K562 (cell line): ENCODE data around the gene RUFY2. TPM values are rescaled to one million over a fixed set of nuclear protein-coding genes. Genes with fewer than 3 reads are reported as not detected.

Experiments
- ARHGAP35 ChIP-seq: fragments of 450-650 bp; IDR thresholded peaks from 2 replicates; pipeline ENCODE4 v1.6.1; 2018; ENCODE audit not compliant: partially characterized antibody
- FOXA1 ChIP-seq: fragments of 450-650 bp; IDR thresholded peaks from 2 replicates; pipeline ENCODE4 v1.6.1; 2016; ENCODE audit warnings: mild to moderate bottlenecking, borderline replicate concordance
- FOXP1 ChIP-seq: sonication (generic); formaldehyde crosslinking; IDR thresholded peaks from 2 replicates; pipeline ENCODE4 v1.8.0; 2022; ENCODE audit warnings: mild to moderate bottlenecking, missing genetic modification reagents
- HDAC3 ChIP-seq: fragments of 450-650 bp; IDR thresholded peaks from 2 replicates; pipeline ENCODE4 v1.6.1; 2018; ENCODE audit warnings: borderline replicate concordance, mild to moderate bottlenecking, moderate library complexity; ENCODE audit not compliant: partially characterized antibody
- KAT2B ChIP-seq: IDR thresholded peaks from one replicate; pipeline ENCODE4 v1.6.1; 2012; ENCODE audit warnings: low read depth, mild to moderate bottlenecking, control low read depth, inconsistent platforms, low read length, moderate library complexity
- MAFG ChIP-seq: fragments of 450-650 bp; conservative IDR thresholded peaks from 2 replicates; pipeline ENCODE4 v1.6.1; 2016; ENCODE audit warnings: missing genetic modification characterization, missing compliant biosample characterization
- MTF1 ChIP-seq: fragments of 250-450 bp; sonication (Bioruptor Pico); IDR thresholded peaks from 2 replicates; pipeline ENCODE4 v1.9.0; 2021; ENCODE audit warnings: moderate library complexity, mild to moderate bottlenecking, inconsistent platforms, borderline replicate concordance
- NFATC3 ChIP-seq: fragments of 450-650 bp; IDR thresholded peaks from 2 replicates; pipeline ENCODE4 v1.6.1; 2017; ENCODE audit warnings: mild to moderate bottlenecking
- NR4A1 ChIP-seq, 2 experiments: fragments of 250-450 bp in 1 of 2; fragments of 450-650 bp in 1 of 2; sonication (Bioruptor Pico) in 1 of 2; IDR thresholded peaks; 2 replicates each; pipeline versions ENCODE4 v1.4.0 to v1.6.1; 2016 to 2020; ENCODE audit warnings: mild to moderate bottlenecking in 2 of 2, missing compliant biosample characterization in 1 of 2, missing genetic modification characterization in 1 of 2, moderate library complexity in 1 of 2
- OTX1 ChIP-seq: fragments of 450-650 bp; formaldehyde crosslinking; IDR thresholded peaks from 2 replicates; pipeline ENCODE4 v1.4.0; 2022; ENCODE audit warnings: mild to moderate bottlenecking
- PURB ChIP-seq: sonication (generic); formaldehyde crosslinking; IDR thresholded peaks from 2 replicates; pipeline ENCODE4 v1.9.0; 2021; ENCODE audit warnings: low read depth, mild to moderate bottlenecking, missing genetic modification reagents
- RBM22 ChIP-seq: fragments of 200-400 bp; formaldehyde crosslinking; IDR thresholded peaks from 2 replicates; pipeline ENCODE4 v1.6.1; 2018; ENCODE audit warnings: low read length, low read depth; ENCODE audit not compliant: poor library complexity, severe bottlenecking
- RBM25 ChIP-seq: fragments of 200-400 bp; formaldehyde crosslinking; IDR thresholded peaks from 2 replicates; pipeline ENCODE4 v1.6.1; 2018; ENCODE audit warnings: low read length, low read depth, moderate library complexity; ENCODE audit not compliant: severe bottlenecking
- RFX5 ChIP-seq: IDR thresholded peaks from 2 replicates; pipeline ENCODE4 v1.6.1; 2011; ENCODE audit warnings: low read depth, mild to moderate bottlenecking, improper control_type of control experiment, low read length
- SMARCA5 ChIP-seq: fragments of 450-650 bp; IDR thresholded peaks from 2 replicates; pipeline ENCODE4 v1.6.1; 2016
- TAF1 ChIP-seq: IDR thresholded peaks from 2 replicates; pipeline ENCODE4 v1.6.1; 2011; ENCODE audit warnings: mild to moderate bottlenecking, low read length, moderate library complexity; ENCODE audit not compliant: insufficient read depth, control insufficient read depth, severe bottlenecking; ENCODE audit errors: extremely low read depth
- ZKSCAN1 ChIP-seq: fragments of 150-350 bp; IDR thresholded peaks from 2 replicates; pipeline ENCODE4 v1.6.1; 2016; ENCODE audit warnings: low read depth, low read length
- ZNF76 ChIP-seq: fragments of 250-450 bp; sonication (Bioruptor Pico); IDR thresholded peaks from 2 replicates; pipeline ENCODE4 v1.4.0; 2020; ENCODE audit warnings: mild to moderate bottlenecking, moderate library complexity, borderline replicate concordance
- polyA plus RNA-seq, 8 experiments: library from polyadenylated mRNA; depleted of rRNA in 4 of 8; stranded (reverse) in 5 of 8; unstranded in 3 of 8; fragments of >200 nt; fragmentation: Nextera tagmentation in 2 of 8; fragmentation: Illumina TruSeq in 1 of 8; extraction: Ambion mirVana in 2 of 8; extraction: Trizol in 1 of 8; gene quantifications; 2 replicates each; pipeline versions ENCODE4 v1.2.1 to v1.2.3, GENCODE V29; 2011 to 2014; ENCODE audit warnings: inconsistent platforms in 1 of 8, missing spikeins in 1 of 8
- total RNA-seq, 7 experiments: library from RNA; depleted of rRNA in 6 of 7; stranded (reverse); fragments of >200 nt in 6 of 7; fragmentation: Illumina TruSeq in 2 of 7; extraction: Trizol in 2 of 7; gene quantifications; 2 replicates each; pipeline versions ENCODE4 v1.2.1 to v1.2.3, GENCODE V29; 2011 to 2021; ENCODE audit warnings: low replicate concordance in 1 of 7
- TF ChIP-seq, protein P1 (sequence below): fragments of 450-650 bp; IDR thresholded peaks from 2 replicates; pipeline ENCODE4 v1.6.1; 2016; ENCODE audit warnings: mild to moderate bottlenecking
- TF ChIP-seq, protein P2 (sequence below): sonication (generic); formaldehyde crosslinking; IDR thresholded peaks from 2 replicates; pipeline ENCODE4 v1.8.0; 2023; ENCODE audit warnings: mild to moderate bottlenecking, missing genetic modification reagents
- TF ChIP-seq, protein P3 (sequence below): sonication (generic); formaldehyde crosslinking; IDR thresholded peaks from 2 replicates; pipeline ENCODE4 v1.8.0; 2022; ENCODE audit warnings: mild to moderate bottlenecking, missing genetic modification reagents

RUFY2 gene
- total and polyA plus RNA-seq, 9 of the 15 experiments (the other 6 are each of a cell fraction or from before 2014, with no cell fraction given), result 3.7 to 20.1 (median 12.6) TPM

DNA sequence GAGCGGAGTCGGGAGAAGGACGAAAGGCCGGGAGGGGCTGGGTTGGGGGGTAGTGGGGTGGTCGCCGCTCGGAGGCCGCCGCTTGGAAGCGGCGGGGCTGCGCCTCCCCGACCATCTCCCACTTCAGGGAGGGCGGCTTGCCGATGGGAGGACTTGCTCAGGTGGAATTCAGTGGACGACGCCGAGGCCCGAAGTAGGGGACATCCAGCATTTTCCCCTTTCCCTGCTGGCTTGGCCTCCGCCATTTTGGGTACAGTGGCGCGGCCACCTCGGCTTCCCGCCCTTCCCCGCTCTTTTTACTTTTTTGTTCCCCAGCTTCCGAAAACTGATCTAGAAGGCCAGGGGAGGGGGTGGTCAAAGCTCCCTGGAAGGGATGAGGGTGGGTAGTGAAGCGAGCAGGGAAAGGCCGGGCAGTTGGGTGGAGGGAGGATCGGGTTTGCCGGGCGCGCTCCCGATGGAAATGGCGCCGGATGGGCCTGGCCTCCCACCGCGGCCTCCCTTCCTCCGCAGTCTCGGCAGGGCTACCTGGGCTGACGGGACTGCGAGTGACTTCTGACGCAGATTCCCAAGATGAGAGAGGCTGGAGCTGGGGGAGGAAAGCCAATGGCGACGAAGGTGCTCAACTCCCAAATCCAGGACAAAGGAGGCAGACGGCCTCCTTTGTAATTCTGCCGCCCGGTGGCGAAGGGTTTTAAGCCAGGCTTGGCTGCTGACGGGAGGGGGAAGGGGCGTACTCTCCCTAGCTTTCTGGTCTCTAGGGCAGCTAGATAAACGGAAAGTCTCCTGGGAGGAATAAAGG lies 74.6 kb downstream of the RUFY2 start, which contains the start of gene PBLD (continued):
- TF ChIP-seq TAF1 (peak; percentile 70), KAT2B (no peak), NR4A1 (CRISPR knock-in tag; IDR thresholded peaks at IDR 0.05) (no peak), NR4A1 (tag; IDR thresholded peaks at IDR 0.05) (peak; percentile 35; the same call in 1 of the 2 replicates), SMARCA5 (peak; percentile 80), HDAC3 (no peak), ZKSCAN1 (no peak), OTX1 (peak; percentile 95), FOXP1 (CRISPR knock-in tag) (peak; percentile 55; the same call in 1 of the 2 replicates), RFX5 (no peak), MAFG (tag) (no peak), RBM25 (peak; percentile 17), NFATC3 (no peak), MTF1 (CRISPR knock-in tag) (0 out of 2 replicates have a peak, but pooled peaks have one; percentile 37), PURB (CRISPR knock-in tag) (no peak), ARHGAP35 (no peak), ZNF76 (CRISPR knock-in tag) (peak; percentile 76; the same call in 1 of the 2 replicates), FOXA1 (no peak), RBM22 (peak; percentile 95)
- TF ChIP-seq, protein P1, sequence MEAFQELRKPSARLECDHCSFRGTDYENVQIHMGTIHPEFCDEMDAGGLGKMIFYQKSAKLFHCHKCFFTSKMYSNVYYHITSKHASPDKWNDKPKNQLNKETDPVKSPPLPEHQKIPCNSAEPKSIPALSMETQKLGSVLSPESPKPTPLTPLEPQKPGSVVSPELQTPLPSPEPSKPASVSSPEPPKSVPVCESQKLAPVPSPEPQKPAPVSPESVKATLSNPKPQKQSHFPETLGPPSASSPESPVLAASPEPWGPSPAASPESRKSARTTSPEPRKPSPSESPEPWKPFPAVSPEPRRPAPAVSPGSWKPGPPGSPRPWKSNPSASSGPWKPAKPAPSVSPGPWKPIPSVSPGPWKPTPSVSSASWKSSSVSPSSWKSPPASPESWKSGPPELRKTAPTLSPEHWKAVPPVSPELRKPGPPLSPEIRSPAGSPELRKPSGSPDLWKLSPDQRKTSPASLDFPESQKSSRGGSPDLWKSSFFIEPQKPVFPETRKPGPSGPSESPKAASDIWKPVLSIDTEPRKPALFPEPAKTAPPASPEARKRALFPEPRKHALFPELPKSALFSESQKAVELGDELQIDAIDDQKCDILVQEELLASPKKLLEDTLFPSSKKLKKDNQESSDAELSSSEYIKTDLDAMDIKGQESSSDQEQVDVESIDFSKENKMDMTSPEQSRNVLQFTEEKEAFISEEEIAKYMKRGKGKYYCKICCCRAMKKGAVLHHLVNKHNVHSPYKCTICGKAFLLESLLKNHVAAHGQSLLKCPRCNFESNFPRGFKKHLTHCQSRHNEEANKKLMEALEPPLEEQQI, result peak; percentile 86
- TF ChIP-seq, protein P2, sequence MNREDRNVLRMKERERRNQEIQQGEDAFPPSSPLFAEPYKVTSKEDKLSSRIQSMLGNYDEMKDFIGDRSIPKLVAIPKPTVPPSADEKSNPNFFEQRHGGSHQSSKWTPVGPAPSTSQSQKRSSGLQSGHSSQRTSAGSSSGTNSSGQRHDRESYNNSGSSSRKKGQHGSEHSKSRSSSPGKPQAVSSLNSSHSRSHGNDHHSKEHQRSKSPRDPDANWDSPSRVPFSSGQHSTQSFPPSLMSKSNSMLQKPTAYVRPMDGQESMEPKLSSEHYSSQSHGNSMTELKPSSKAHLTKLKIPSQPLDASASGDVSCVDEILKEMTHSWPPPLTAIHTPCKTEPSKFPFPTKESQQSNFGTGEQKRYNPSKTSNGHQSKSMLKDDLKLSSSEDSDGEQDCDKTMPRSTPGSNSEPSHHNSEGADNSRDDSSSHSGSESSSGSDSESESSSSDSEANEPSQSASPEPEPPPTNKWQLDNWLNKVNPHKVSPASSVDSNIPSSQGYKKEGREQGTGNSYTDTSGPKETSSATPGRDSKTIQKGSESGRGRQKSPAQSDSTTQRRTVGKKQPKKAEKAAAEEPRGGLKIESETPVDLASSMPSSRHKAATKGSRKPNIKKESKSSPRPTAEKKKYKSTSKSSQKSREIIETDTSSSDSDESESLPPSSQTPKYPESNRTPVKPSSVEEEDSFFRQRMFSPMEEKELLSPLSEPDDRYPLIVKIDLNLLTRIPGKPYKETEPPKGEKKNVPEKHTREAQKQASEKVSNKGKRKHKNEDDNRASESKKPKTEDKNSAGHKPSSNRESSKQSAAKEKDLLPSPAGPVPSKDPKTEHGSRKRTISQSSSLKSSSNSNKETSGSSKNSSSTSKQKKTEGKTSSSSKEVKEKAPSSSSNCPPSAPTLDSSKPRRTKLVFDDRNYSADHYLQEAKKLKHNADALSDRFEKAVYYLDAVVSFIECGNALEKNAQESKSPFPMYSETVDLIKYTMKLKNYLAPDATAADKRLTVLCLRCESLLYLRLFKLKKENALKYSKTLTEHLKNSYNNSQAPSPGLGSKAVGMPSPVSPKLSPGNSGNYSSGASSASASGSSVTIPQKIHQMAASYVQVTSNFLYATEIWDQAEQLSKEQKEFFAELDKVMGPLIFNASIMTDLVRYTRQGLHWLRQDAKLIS (CRISPR knock-in tag), result peak; percentile 20; the same call in 1 of the 2 replicates
- TF ChIP-seq, protein P3, sequence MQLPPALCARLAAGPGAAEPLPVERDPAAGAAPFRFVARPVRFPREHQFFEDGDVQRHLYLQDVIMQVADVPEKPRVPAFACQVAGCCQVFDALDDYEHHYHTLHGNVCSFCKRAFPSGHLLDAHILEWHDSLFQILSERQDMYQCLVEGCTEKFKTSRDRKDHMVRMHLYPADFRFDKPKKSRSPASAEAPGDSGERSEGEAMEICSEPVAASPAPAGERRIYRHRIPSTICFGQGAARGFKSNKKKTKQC (CRISPR knock-in tag), result peak; percentile 86
